SK-N-SH (cell line): ENCODE measurements around the gene KIF5B. TPM values are rescaled to one million over a fixed set of nuclear protein-coding genes. Genes with fewer than 3 reads are reported as not detected.

Experiments
- CTCF ChIA-PET: fragments of 300-600, 350-600 bp; formaldehyde crosslinking; extraction: SDS; loops from one replicate; lab custom pipeline; 2021; lab: Yijun Ruan, JAX
- POLR2A ChIA-PET: fragments of 350-600 bp; sonication (Branson Sonifier 250); formaldehyde crosslinking; extraction: SDS; loops from one replicate; lab custom pipeline; 2020; ENCODE audit warnings: antibody characterized with exemption, inconsistent platforms; lab: Yijun Ruan, JAX
- DNase-seq: peaks from one replicate; pipeline ENCODE4 v3.0.0; 2012
- H2AFZ ChIP-seq: fragments of 200-600 bp; sonication (generic); 2 replicates; pipeline ENCODE4 v1.8.1; 2016; ENCODE audit warnings: antibody characterized with exemption, mild to moderate bottlenecking, low read depth
- H3F3A ChIP-seq: fragments of 200-600 bp; sonication (generic); replicated peaks from 2 replicates; pipeline ENCODE3; 2016; ENCODE audit warnings: antibody characterized with exemption, mild to moderate bottlenecking; ENCODE audit not compliant: insufficient read depth
- H3K27ac ChIP-seq, 2 experiments: fragments of 200-500 bp in 1 of 2; fragments of 200-600 bp in 1 of 2; sonication (Bioruptor generic) in 1 of 2; sonication (generic), shearing (Covaris generic) in 1 of 2; 2 replicates each; pipeline versions ENCODE4 v1.5.1 to v1.6.1; 2014 to 2016; ENCODE audit warnings: low read depth in 2 of 2, inconsistent platforms in 1 of 2, low read length in 1 of 2, mild to moderate bottlenecking in 1 of 2, mixed read lengths in 1 of 2
- H3K27me3 ChIP-seq: fragments of 200-600 bp; sonication (generic), shearing (Covaris generic); 2 replicates; pipeline ENCODE4 v1.6.1; 2016; ENCODE audit warnings: mixed run types; ENCODE audit not compliant: insufficient read depth
- H3K36me3 ChIP-seq, 2 experiments: fragments of 200-500 bp in 1 of 2; fragments of 200-600 bp in 1 of 2; sonication (Bioruptor generic) in 1 of 2; sonication (generic) in 1 of 2; replicated peaks in 1 of 2; 2 replicates each; pipeline versions ENCODE3 to v1.5.1; 2014 to 2016; ENCODE audit warnings: low read length in 1 of 2, mild to moderate bottlenecking in 1 of 2; ENCODE audit not compliant: insufficient read depth in 2 of 2, control insufficient read depth in 1 of 2
- H3K4me1 ChIP-seq, 2 experiments: fragments of 200-500 bp in 1 of 2; fragments of 200-600 bp in 1 of 2; sonication (Bioruptor generic) in 1 of 2; sonication (generic), shearing (Covaris generic) in 1 of 2; 2 replicates each; pipeline versions ENCODE4 v1.5.1 to v1.6.1; 2014 to 2016; ENCODE audit warnings: low read depth in 1 of 2, low read length in 1 of 2, mixed run types in 1 of 2; ENCODE audit not compliant: insufficient read depth in 2 of 2, control insufficient read depth in 1 of 2
- H3K4me2 ChIP-seq: fragments of 200-600 bp; sonication (generic), shearing (Covaris generic); 2 replicates; pipeline ENCODE4 v1.6.1; 2017; ENCODE audit warnings: mixed run types
- H3K4me3 ChIP-seq, 2 experiments: fragments of 200-500 bp in 1 of 2; fragments of 200-600 bp in 1 of 2; sonication (Bioruptor generic) in 1 of 2; sonication (generic), shearing (Covaris generic) in 1 of 2; 2 replicates each; pipeline versions ENCODE4 v1.5.1 to v1.8.1; 2014 to 2016; ENCODE audit warnings: low read depth in 2 of 2, inconsistent platforms in 1 of 2, low read length in 1 of 2, mild to moderate bottlenecking in 1 of 2, mixed read lengths in 1 of 2, moderate library complexity in 1 of 2
- H3K79me2 ChIP-seq: fragments of 200-600 bp; sonication (generic); 2 replicates; pipeline ENCODE4 v1.8.1; 2017; ENCODE audit warnings: mild to moderate bottlenecking; ENCODE audit not compliant: insufficient read depth
- H3K9ac ChIP-seq: fragments of 200-600 bp; sonication (generic); 2 replicates; pipeline ENCODE4 v1.6.1; 2017; ENCODE audit warnings: mixed run types
- H3K9me2 ChIP-seq: fragments of 200-600 bp; sonication (generic); 2 replicates; pipeline ENCODE4 v1.6.1; 2017; ENCODE audit warnings: mixed run types
- H3K9me3 ChIP-seq: fragments of 200-600 bp; sonication (generic); 2 replicates; pipeline ENCODE4 v1.6.1; 2017; ENCODE audit warnings: mixed run types, mild to moderate bottlenecking, moderate library complexity
- H4K20me1 ChIP-seq: fragments of 200-600 bp; sonication (generic); 2 replicates; pipeline ENCODE4 v1.6.1; 2017; ENCODE audit warnings: mild to moderate bottlenecking, mixed run types; ENCODE audit not compliant: insufficient read depth
- CHD2 ChIP-seq: fragments of 150-350 bp; IDR thresholded peaks from 2 replicates; pipeline ENCODE4 v1.6.1; 2018; ENCODE audit warnings: low read length; ENCODE audit not compliant: partially characterized antibody
- EP300 ChIP-seq, 2 experiments: IDR thresholded peaks; 2 replicates each; pipeline versions ENCODE4 v1.4.0 to v1.6.1; 2012; ENCODE audit warnings: borderline replicate concordance in 1 of 2, low read depth in 1 of 2, low read length in 1 of 2
- EZH2phosphoT487 ChIP-seq: fragments of 200-600 bp; sonication (generic); IDR thresholded peaks from 2 replicates; pipeline ENCODE4 v1.6.1; 2017; ENCODE audit warnings: low read depth, mixed run types, mild to moderate bottlenecking, antibody characterized with exemption, moderate library complexity, borderline replicate concordance
- FOSL2 ChIP-seq: IDR thresholded peaks from 2 replicates; pipeline ENCODE4 v1.4.0; 2012; ENCODE audit warnings: low read depth, mild to moderate bottlenecking, moderate library complexity, borderline replicate concordance
- MEF2A ChIP-seq: IDR thresholded peaks from 2 replicates; pipeline ENCODE4 v1.4.0; 2012; ENCODE audit warnings: low read depth, borderline replicate concordance
- MXI1 ChIP-seq: IDR thresholded peaks from 2 replicates; pipeline ENCODE4 v1.6.1; 2012; ENCODE audit warnings: mild to moderate bottlenecking, low read depth, low read length, improper control_type of control experiment
- NFIC ChIP-seq: IDR thresholded peaks from 2 replicates; pipeline ENCODE4 v1.4.0; 2012; ENCODE audit warnings: borderline replicate concordance
- RAD21 ChIP-seq: IDR thresholded peaks from 2 replicates; pipeline ENCODE4 v1.6.1; 2012; ENCODE audit warnings: mild to moderate bottlenecking, low read length
- RFX5 ChIP-seq: IDR thresholded peaks from 2 replicates; pipeline ENCODE4 v1.6.1; 2012; ENCODE audit warnings: mild to moderate bottlenecking, improper control_type of control experiment, low read length
- RXRA ChIP-seq: IDR thresholded peaks from 2 replicates; pipeline ENCODE4 v1.4.0; 2012; ENCODE audit warnings: low read depth, mild to moderate bottlenecking, borderline replicate concordance
- SIN3A ChIP-seq: IDR thresholded peaks from 2 replicates; pipeline ENCODE4 v1.6.1; 2012; ENCODE audit warnings: low read depth, mild to moderate bottlenecking, low read length, moderate library complexity, borderline replicate concordance
- SMC3 ChIP-seq: IDR thresholded peaks from 2 replicates; pipeline ENCODE4 v1.6.1; 2012; ENCODE audit warnings: low read depth, low read length, improper control_type of control experiment
- TCF12 ChIP-seq: IDR thresholded peaks from 2 replicates; pipeline ENCODE4 v1.4.0; 2012
- TEAD4 ChIP-seq: IDR thresholded peaks from 2 replicates; pipeline ENCODE4 v1.4.0; 2012; ENCODE audit warnings: mild to moderate bottlenecking, borderline replicate concordance; ENCODE audit not compliant: insufficient read depth
- WGBS: methylation state at CpG from one replicate; pipeline ENCODE4 v1.1.6; 2017; ENCODE audit warnings: low lambda C conversion rate; 5-methylcytosine and 5-hydroxymethylcytosine counted together
- polyA plus RNA-seq, 3 experiments: library from polyadenylated mRNA; depleted of rRNA; stranded (reverse); fragments of >200 nt; gene quantifications; 2 replicates each; pipeline ENCODE4 v1.2.3, GENCODE V29; 2012
- TF ChIP-seq, protein P1 (sequence below): IDR thresholded peaks from 2 replicates; pipeline ENCODE4 v1.6.1; 2012; ENCODE audit warnings: mild to moderate bottlenecking, low read depth, low read length, moderate library complexity
- TF ChIP-seq, protein P2 (sequence below): IDR thresholded peaks from 2 replicates; pipeline ENCODE4; 2012
- TF ChIP-seq, protein P3 (sequence below): IDR thresholded peaks from 2 replicates; pipeline ENCODE4 v1.4.0; 2012; ENCODE audit warnings: low read depth

KIF5B gene
- polyA plus RNA-seq, 1 of the 3 experiments (the other 2 are of a cell fraction), result 15.7 TPM

DNA sequence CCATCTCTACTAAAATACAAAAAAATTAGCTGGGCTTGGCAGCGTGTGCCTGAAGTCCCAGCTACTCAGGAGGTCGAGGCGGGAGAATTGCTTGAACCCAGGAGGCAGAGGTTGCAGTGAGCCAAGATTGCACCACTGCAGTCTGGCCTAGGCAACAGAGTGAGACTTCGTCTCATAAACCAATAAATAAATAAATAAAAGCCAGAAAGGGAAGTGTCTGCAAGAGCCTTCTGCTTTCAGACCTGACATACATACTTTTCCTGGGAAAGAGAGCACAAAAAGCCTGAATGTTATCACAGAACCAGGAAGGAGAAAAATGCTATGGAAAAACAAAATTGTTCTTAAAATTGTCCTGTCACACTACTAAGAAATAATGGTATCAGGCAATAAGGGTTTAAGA lies 4.1 kb upstream of the KIF5B start:
- Histone ChIP-seq H4K20me1 (peaks cover under 1% of the 10 kb centered on the region), H3K79me2 (peaks cover 9% of the 10 kb centered on the region), H3F3A (no peaks in the 10 kb centered on the region), H3K4me3 (no peak overlapping the region), H3K4me1 (peaks cover 0 to 5% of the 10 kb centered on the region in 2 experiments; a peak in 2 of 4 replicates), H3K9ac (no peak overlapping the region), H3K36me3 (no peaks in the 10 kb centered on the region), H3K27ac (no peak overlapping the region), H3K27me3 (no peaks in the 10 kb centered on the region), H2AFZ (no peak overlapping the region), H3K4me2 (no peak overlapping the region), H3K9me2 (no peaks in the 10 kb centered on the region), H3K9me3 (no peaks in the 10 kb centered on the region)
- 81% methylated on average over 4 of the region's 4 CpGs for whole genome bisulfite sequencing
- DNase-seq, result no peak
- TF ChIP-seq RFX5 (no peak), MEF2A (no peak), FOSL2 (no peak), SMC3 (no peak), TCF12 (no peak), SIN3A (no peak), CHD2 (no peak), EZH2phosphoT487 (no peak), EP300 (IDR thresholded peaks at IDR 0.05; ENCODE audit: borderline replicate concordance in 1 of 2, low read depth in 1 of 2, low read length in 1 of 2) (no peak), TEAD4 (no peak), NFIC (no peak), RAD21 (no peak), RXRA (no peak), MXI1 (no peak)
- TF ChIP-seq, protein P1, sequence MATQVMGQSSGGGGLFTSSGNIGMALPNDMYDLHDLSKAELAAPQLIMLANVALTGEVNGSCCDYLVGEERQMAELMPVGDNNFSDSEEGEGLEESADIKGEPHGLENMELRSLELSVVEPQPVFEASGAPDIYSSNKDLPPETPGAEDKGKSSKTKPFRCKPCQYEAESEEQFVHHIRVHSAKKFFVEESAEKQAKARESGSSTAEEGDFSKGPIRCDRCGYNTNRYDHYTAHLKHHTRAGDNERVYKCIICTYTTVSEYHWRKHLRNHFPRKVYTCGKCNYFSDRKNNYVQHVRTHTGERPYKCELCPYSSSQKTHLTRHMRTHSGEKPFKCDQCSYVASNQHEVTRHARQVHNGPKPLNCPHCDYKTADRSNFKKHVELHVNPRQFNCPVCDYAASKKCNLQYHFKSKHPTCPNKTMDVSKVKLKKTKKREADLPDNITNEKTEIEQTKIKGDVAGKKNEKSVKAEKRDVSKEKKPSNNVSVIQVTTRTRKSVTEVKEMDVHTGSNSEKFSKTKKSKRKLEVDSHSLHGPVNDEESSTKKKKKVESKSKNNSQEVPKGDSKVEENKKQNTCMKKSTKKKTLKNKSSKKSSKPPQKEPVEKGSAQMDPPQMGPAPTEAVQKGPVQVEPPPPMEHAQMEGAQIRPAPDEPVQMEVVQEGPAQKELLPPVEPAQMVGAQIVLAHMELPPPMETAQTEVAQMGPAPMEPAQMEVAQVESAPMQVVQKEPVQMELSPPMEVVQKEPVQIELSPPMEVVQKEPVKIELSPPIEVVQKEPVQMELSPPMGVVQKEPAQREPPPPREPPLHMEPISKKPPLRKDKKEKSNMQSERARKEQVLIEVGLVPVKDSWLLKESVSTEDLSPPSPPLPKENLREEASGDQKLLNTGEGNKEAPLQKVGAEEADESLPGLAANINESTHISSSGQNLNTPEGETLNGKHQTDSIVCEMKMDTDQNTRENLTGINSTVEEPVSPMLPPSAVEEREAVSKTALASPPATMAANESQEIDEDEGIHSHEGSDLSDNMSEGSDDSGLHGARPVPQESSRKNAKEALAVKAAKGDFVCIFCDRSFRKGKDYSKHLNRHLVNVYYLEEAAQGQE, result no peak
- TF ChIP-seq, protein P2, sequence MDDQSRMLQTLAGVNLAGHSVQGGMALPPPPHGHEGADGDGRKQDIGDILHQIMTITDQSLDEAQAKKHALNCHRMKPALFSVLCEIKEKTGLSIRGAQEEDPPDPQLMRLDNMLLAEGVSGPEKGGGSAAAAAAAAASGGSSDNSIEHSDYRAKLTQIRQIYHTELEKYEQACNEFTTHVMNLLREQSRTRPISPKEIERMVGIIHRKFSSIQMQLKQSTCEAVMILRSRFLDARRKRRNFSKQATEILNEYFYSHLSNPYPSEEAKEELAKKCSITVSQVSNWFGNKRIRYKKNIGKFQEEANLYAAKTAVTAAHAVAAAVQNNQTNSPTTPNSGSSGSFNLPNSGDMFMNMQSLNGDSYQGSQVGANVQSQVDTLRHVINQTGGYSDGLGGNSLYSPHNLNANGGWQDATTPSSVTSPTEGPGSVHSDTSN, result no peak
- TF ChIP-seq, protein P3, sequence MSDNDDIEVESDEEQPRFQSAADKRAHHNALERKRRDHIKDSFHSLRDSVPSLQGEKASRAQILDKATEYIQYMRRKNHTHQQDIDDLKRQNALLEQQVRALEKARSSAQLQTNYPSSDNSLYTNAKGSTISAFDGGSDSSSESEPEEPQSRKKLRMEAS, result no peak
- ChIA-PET CTCF (no interaction called here), POLR2A (no interaction called here)
